Neural cell (in vitro differentiated cells): ENCODE results near the gene ATP5F1D. TPM values are rescaled to one million over a fixed set of nuclear protein-coding genes. Genes with fewer than 3 reads are reported as not detected.
"Not testable (repeated sequence)": the region's sequence is repeated elsewhere in the genome, so short reads cannot be mapped to it uniquely, and the experiment has no call there.

ENCODE experiments used
- H2AFZ ChIP-seq: fragments of 200-600, 300-800 bp; sonication (generic), shearing (Covaris generic); 2 replicates; pipeline ENCODE4 v1.6.0; 2014; ENCODE audit warnings: low read depth, mild to moderate bottlenecking, antibody characterized with exemption, low read length, moderate library complexity
- H3F3A ChIP-seq: fragments of 200-600 bp; shearing (Covaris generic); 2 replicates; pipeline ENCODE4 v1.6.1; 2016; ENCODE audit warnings: mild to moderate bottlenecking, moderate library complexity, mixed read lengths, antibody characterized with exemption, low read length; ENCODE audit not compliant: insufficient read depth, poor library complexity, severe bottlenecking
- H3K27ac ChIP-seq: fragments of 200-600, 300-800 bp; sonication (generic), shearing (Covaris generic); 2 replicates; pipeline ENCODE4 v1.5.1; 2014; ENCODE audit warnings: mild to moderate bottlenecking, low read length, moderate library complexity
- H3K27me3 ChIP-seq: fragments of 300-800, 200-600 bp; sonication (generic), shearing (Covaris generic); 2 replicates; pipeline ENCODE4 v1.6.0; 2014; ENCODE audit warnings: mild to moderate bottlenecking, low read depth, low read length, moderate library complexity; ENCODE audit not compliant: insufficient read depth
- H3K36me3 ChIP-seq: fragments of 300-800, 200-600 bp; sonication (generic), shearing (Covaris generic); 2 replicates; pipeline ENCODE4 v1.5.1; 2014; ENCODE audit warnings: mild to moderate bottlenecking, antibody characterized with exemption, low read length, moderate library complexity; ENCODE audit not compliant: insufficient read depth
- H3K4me2 ChIP-seq: fragments of 300-800, 200-600 bp; sonication (generic), shearing (Covaris generic); 2 replicates; pipeline ENCODE4 v1.6.0; 2014; ENCODE audit warnings: mild to moderate bottlenecking, low read length
- H3K4me3 ChIP-seq: fragments of 300-800, 200-600 bp; sonication (generic), shearing (Covaris generic); 2 replicates; pipeline ENCODE4 v1.5.1; 2014; ENCODE audit warnings: mild to moderate bottlenecking, low read length, moderate library complexity
- H3K79me2 ChIP-seq: fragments of 200-600 bp; shearing (Covaris generic); replicated peaks from 2 replicates; pipeline ENCODE4 v1.6.0; 2014; ENCODE audit warnings: mild to moderate bottlenecking, low read length, moderate library complexity; ENCODE audit not compliant: insufficient read depth
- H3K9ac ChIP-seq: fragments of 300-800, 200-600 bp; sonication (generic), shearing (Covaris generic); 2 replicates; pipeline ENCODE4 v1.6.1; 2016; ENCODE audit warnings: mild to moderate bottlenecking, low read length, mixed read lengths
- H3K9me2 ChIP-seq: fragments of 200-600 bp; shearing (Covaris generic); 2 replicates; pipeline ENCODE4 v1.6.1; 2016; ENCODE audit warnings: mild to moderate bottlenecking, low read length, mixed read lengths; ENCODE audit not compliant: insufficient read depth
- H3K9me3 ChIP-seq: fragments of 200-600, 300-800 bp; sonication (generic), shearing (Covaris generic); 2 replicates; pipeline ENCODE4 v1.6.1; 2016; ENCODE audit warnings: mild to moderate bottlenecking, mixed run types, low read length, moderate library complexity, mixed read lengths
- H4K20me1 ChIP-seq: fragments of 200-600 bp; shearing (Covaris generic); 2 replicates; pipeline ENCODE4 v1.6.1; 2016; ENCODE audit warnings: mild to moderate bottlenecking, mixed run types; ENCODE audit not compliant: insufficient read depth
- CTCF ChIP-seq: fragments of 450-650 bp; IDR thresholded peaks from 2 replicates; pipeline ENCODE4 v1.5.1; 2014; ENCODE audit warnings: antibody characterized with exemption, mild to moderate bottlenecking, moderate library complexity; ENCODE audit not compliant: poor library complexity, severe bottlenecking
- EP300 ChIP-seq: fragments of 450-650 bp; conservative IDR thresholded peaks from 2 replicates; pipeline ENCODE4 v1.6.1; 2014; ENCODE audit warnings: antibody characterized with exemption, mild to moderate bottlenecking, moderate library complexity; ENCODE audit not compliant: poor library complexity, severe bottlenecking
- EZH2 ChIP-seq: fragments of 200-600, 300-800 bp; shearing (Covaris generic), sonication (generic); IDR thresholded peaks from 2 replicates; pipeline ENCODE4 v1.6.1; 2014; ENCODE audit warnings: antibody characterized with exemption, low read length, borderline replicate concordance, mild to moderate bottlenecking; ENCODE audit not compliant: insufficient read depth, poor library complexity, severe bottlenecking
- MXI1 ChIP-seq: fragments of 450-650 bp; conservative IDR thresholded peaks from 2 replicates; pipeline ENCODE4 v1.6.1; 2014; ENCODE audit warnings: antibody characterized with exemption, mild to moderate bottlenecking; ENCODE audit not compliant: poor library complexity, severe bottlenecking
- POLR2AphosphoS5 ChIP-seq: IDR thresholded peaks from 2 replicates; pipeline ENCODE4 v1.6.1; 2012
- RAD21 ChIP-seq: fragments of 450-650 bp; conservative IDR thresholded peaks from 2 replicates; pipeline ENCODE4 v1.6.1; 2014; ENCODE audit warnings: antibody characterized with exemption, mild to moderate bottlenecking, moderate library complexity
- REST ChIP-seq: IDR thresholded peaks from 2 replicates; pipeline ENCODE4 v1.6.1; 2012; ENCODE audit warnings: borderline replicate concordance
- SMC3 ChIP-seq: fragments of 450-650 bp; conservative IDR thresholded peaks from 2 replicates; pipeline ENCODE4 v1.6.1; 2014; ENCODE audit warnings: antibody characterized with exemption, mild to moderate bottlenecking, moderate library complexity; ENCODE audit not compliant: poor library complexity
- TAF1 ChIP-seq: IDR thresholded peaks from 2 replicates; pipeline ENCODE4 v1.6.1; 2012; ENCODE audit warnings: low read depth
- polyA plus RNA-seq: library from polyadenylated mRNA; depleted of rRNA; stranded (reverse); fragments of >200 nt; gene quantifications from 2 replicates; pipeline ENCODE4 v1.2.3, GENCODE V29; 2014

The ATP5F1D gene
- polyA plus RNA-seq, 1 donor from 2014 or later, result 47.8 TPM

GRCh38 chr19:1206864-1207450 lies 34.6 kb upstream of the ATP5F1D start:
- Histone ChIP-seq H3K9me3 (no peaks in the 10 kb centered on the region), H3K36me3 (no peaks in the 10 kb centered on the region), H3K27me3 (no peaks in the 10 kb centered on the region), H3K4me2 (peak overlapping the region; percentile 68), H3F3A (no peaks in the 10 kb centered on the region), H4K20me1 (peaks cover 11% of the 10 kb centered on the region), H3K9me2 (no peaks in the 10 kb centered on the region), H2AFZ (no peak overlapping the region), H3K9ac (peak overlapping the region; percentile 74), H3K79me2 (peaks cover 44% of the 10 kb centered on the region), H3K27ac (no peak overlapping the region), H3K4me3 (peak overlapping the region; percentile 94)
- TF ChIP-seq SMC3, result no peak
- TF ChIP-seq EZH2, result no peak
- TF ChIP-seq MXI1, result no peak
- no peak for TF ChIP-seq TAF1
- TF ChIP-seq RAD21, result no peak
- no peak for TF ChIP-seq REST
- TF ChIP-seq EP300, result no peak
- TF ChIP-seq CTCF, result no peak
- TF ChIP-seq POLR2AphosphoS5, result no peak

GRCh38 chr19:1208830-1209229 lies 32.7 kb upstream of the ATP5F1D start:
- peaks cover 11% of the 10 kb centered on the region for H4K20me1 ChIP-seq
- not testable (repeated sequence) for H3K9me3 ChIP-seq, H3K4me3 ChIP-seq, H3K27me3 ChIP-seq, H3F3A ChIP-seq, H3K36me3 ChIP-seq, H3K9ac ChIP-seq, H3K9me2 ChIP-seq, H3K27ac ChIP-seq, H3K4me2 ChIP-seq, H2AFZ ChIP-seq
- peaks cover 44% of the 10 kb centered on the region for H3K79me2 ChIP-seq

GRCh38 chr19:1210227-1210538 lies 31.4 kb upstream of the ATP5F1D start:
- H3K27me3 ChIP-seq, result no peaks in the 10 kb centered on the region
- H3K4me3 ChIP-seq, result no peak overlapping the region
- peaks cover 47% of the 10 kb centered on the region for H3K79me2 ChIP-seq
- H3K9ac ChIP-seq, result no peak overlapping the region
- no peaks in the 10 kb centered on the region for H3F3A ChIP-seq
- TF ChIP-seq SMC3, result no peak
- TF ChIP-seq TAF1, result no peak
- no peak for TF ChIP-seq REST
- TF ChIP-seq POLR2AphosphoS5, result no peak
- no peak for TF ChIP-seq RAD21
- no peak for TF ChIP-seq EZH2
- TF ChIP-seq MXI1, result no peak
- TF ChIP-seq CTCF, result no peak
- no peak for TF ChIP-seq EP300
- H3K27ac ChIP-seq, result no peak overlapping the region
- H3K36me3 ChIP-seq, result no peaks in the 10 kb centered on the region
- H3K4me2 ChIP-seq, result no peak overlapping the region
- no peaks in the 10 kb centered on the region for H3K9me3 ChIP-seq
- H4K20me1 ChIP-seq, result peaks cover 11% of the 10 kb centered on the region
- H2AFZ ChIP-seq, result no peak overlapping the region
- no peaks in the 10 kb centered on the region for H3K9me2 ChIP-seq
